Measurements from ENCODE around the gene TNFRSF19.
A peak's percentile ranks its signal among the peaks of the same experiment; 100 is the strongest.

Gene TNFRSF19

GRCh38 chr13:23667750-23668149 is 97.5 kb downstream of the TNFRSF19 start:
- H3K4me3 ChIP-seq (ENCODE audit: insufficient read depth in 1 of 2, low read depth in 1 of 2, low read length in 2 of 2) = no peak overlapping the region
- no peak overlapping the region for H3K18ac ChIP-seq (ENCODE audit: low read depth in 1 of 2, low read length in 2 of 2)
- no peak overlapping the region for H3K27ac ChIP-seq (ENCODE audit: low read length, poor library complexity, severe bottlenecking)
- peaks cover 0 to 13% of the 10 kb centered on the region in 2 experiments for H3K36me3 ChIP-seq (ENCODE audit: control insufficient read depth in 1 of 2, insufficient read depth in 2 of 2, low read depth in 1 of 2, low read length in 2 of 2)
- no peak overlapping the region for H3K23ac ChIP-seq (ENCODE audit: low read length in 2 of 2)
- no peak overlapping the region for H2BK12ac ChIP-seq (ENCODE audit: low read length in 2 of 2)
- no peak overlapping the region for H3K14ac ChIP-seq (ENCODE audit: low read length in 2 of 2)
- H2BK5ac ChIP-seq (ENCODE audit: low read depth, low read length, poor library complexity, severe bottlenecking) = no peak overlapping the region
- no peaks in the 10 kb centered on the region for H3K4me1 ChIP-seq (ENCODE audit: control insufficient read depth, insufficient read depth, low read depth, low read length)
- WGBS = 97% methylated on average over 5 of the region's 6 CpGs
- H3K9ac ChIP-seq (ENCODE audit: low read length) = no peak overlapping the region
- no peak overlapping the region for H4K8ac ChIP-seq (ENCODE audit: low read length)
- H3K27me3 ChIP-seq (ENCODE audit: control insufficient read depth in 1 of 2, insufficient read depth in 1 of 2, low read length in 2 of 2) = no peaks in the 10 kb centered on the region
- no peaks in the 10 kb centered on the region for H3K9me3 ChIP-seq (ENCODE audit: control insufficient read depth, low read length)
- no peaks in the 10 kb centered on the region for H3K79me1 ChIP-seq (replicated peaks; ENCODE audit: low read length, poor library complexity, severe bottlenecking)
- no peak overlapping the region for H2AK5ac ChIP-seq (ENCODE audit: low read length, severe bottlenecking)
- no peak overlapping the region for H2BK120ac ChIP-seq (ENCODE audit: low read depth, low read length)
- H3K4ac ChIP-seq (ENCODE audit: low read depth in 1 of 2, low read length in 2 of 2) = no peak overlapping the region
- no peak for DNase-seq
- H3K4me2 ChIP-seq (ENCODE audit: low read length, poor library complexity, severe bottlenecking) = no peak overlapping the region
- H4K91ac ChIP-seq (ENCODE audit: low read length) = no peak overlapping the region
- H2BK15ac ChIP-seq (ENCODE audit: low read depth, poor library complexity, severe bottlenecking) = no peak overlapping the region
- H2AFZ ChIP-seq (ENCODE audit: low read depth, low read length) = no peak overlapping the region

DNA sequence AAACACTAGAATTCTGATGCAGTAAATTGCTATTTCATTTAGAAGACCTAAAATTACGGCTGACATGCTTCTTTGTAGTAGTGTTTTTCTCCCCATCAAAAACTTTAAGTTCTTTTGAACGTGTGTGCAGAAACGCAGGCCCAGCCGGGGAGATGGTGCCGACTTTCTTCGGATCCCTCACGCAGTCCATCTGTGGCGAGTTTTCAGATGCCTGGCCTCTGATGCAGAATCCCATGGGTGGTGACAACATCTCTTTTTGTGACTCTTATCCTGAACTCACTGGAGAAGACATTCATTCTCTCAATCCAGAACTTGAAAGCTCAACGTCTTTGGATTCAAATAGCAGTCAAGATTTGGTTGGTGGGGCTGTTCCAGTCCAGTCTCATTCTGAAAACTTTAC is 98.3 kb downstream of the TNFRSF19 start:
- peak overlapping the region; percentile 31 for H3K9ac ChIP-seq (ENCODE audit: low read length)
- H3K9me3 ChIP-seq (ENCODE audit: control insufficient read depth, low read length) = no peaks in the 10 kb centered on the region
- H3K36me3 ChIP-seq (ENCODE audit: control insufficient read depth in 1 of 2, insufficient read depth in 2 of 2, low read depth in 1 of 2, low read length in 2 of 2) = peaks cover 0 to 13% of the 10 kb centered on the region in 2 experiments
- no peak overlapping the region for H4K8ac ChIP-seq (ENCODE audit: low read length)
- H2AFZ ChIP-seq (ENCODE audit: low read depth, low read length) = no peak overlapping the region
- H3K4me3 ChIP-seq (ENCODE audit: insufficient read depth in 1 of 2, low read depth in 1 of 2, low read length in 2 of 2) = no peak overlapping the region
- no peak overlapping the region for H3K18ac ChIP-seq (ENCODE audit: low read depth in 1 of 2, low read length in 2 of 2)
- no peak overlapping the region for H2BK120ac ChIP-seq (ENCODE audit: low read depth, low read length)
- no peak overlapping the region for H3K23ac ChIP-seq (ENCODE audit: low read length in 2 of 2)
- no peak overlapping the region for H3K4me2 ChIP-seq (ENCODE audit: low read length, poor library complexity, severe bottlenecking)
- H2AK5ac ChIP-seq (ENCODE audit: low read length, severe bottlenecking) = no peak overlapping the region
- no peak overlapping the region for H4K91ac ChIP-seq (ENCODE audit: low read length)
- no peaks in the 10 kb centered on the region for H3K27me3 ChIP-seq (ENCODE audit: control insufficient read depth in 1 of 2, insufficient read depth in 1 of 2, low read length in 2 of 2)
- H3K4me1 ChIP-seq (ENCODE audit: control insufficient read depth, insufficient read depth, low read depth, low read length) = peaks cover 1% of the 10 kb centered on the region
- no peak overlapping the region for H2BK5ac ChIP-seq (ENCODE audit: low read depth, low read length, poor library complexity, severe bottlenecking)
- no peak overlapping the region for H2BK12ac ChIP-seq (ENCODE audit: low read length in 2 of 2)
- H3K79me1 ChIP-seq (replicated peaks; ENCODE audit: low read length, poor library complexity, severe bottlenecking) = no peaks in the 10 kb centered on the region
- H3K4ac ChIP-seq (ENCODE audit: low read depth in 1 of 2, low read length in 2 of 2) = no peak overlapping the region
- no peak overlapping the region for H3K27ac ChIP-seq (ENCODE audit: low read length, poor library complexity, severe bottlenecking)
- no peak overlapping the region for H3K14ac ChIP-seq (ENCODE audit: low read length in 2 of 2)
- 93% methylated on average over 9 of the region's 9 CpGs for WGBS
- H2BK15ac ChIP-seq (ENCODE audit: low read depth, poor library complexity, severe bottlenecking) = no peak overlapping the region
- DNase-seq = no peak

DNA sequence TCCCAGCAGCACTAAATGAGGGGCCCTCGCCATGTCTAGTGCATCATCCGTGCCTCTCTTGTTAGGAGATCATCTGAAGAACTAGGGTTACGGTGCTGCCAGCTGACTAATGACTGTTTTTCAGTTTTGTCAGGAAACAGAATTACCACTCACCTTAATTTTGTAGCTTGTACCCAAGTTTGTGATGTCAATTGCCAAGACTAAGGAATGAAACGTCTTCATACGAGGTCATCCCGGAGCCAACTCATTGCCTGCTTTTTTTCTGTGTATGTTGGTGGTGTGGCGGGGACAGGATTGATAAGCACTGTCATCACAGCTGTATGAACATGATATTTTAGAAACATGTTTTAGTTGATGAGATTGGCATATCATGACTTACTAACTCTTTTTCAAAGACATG is 100.6 kb downstream of the TNFRSF19 start:
- Histone ChIP-seq H3K4ac (ENCODE audit: low read depth in 1 of 2, low read length in 2 of 2) (no peak overlapping the region), H2BK5ac (ENCODE audit: low read depth, low read length, poor library complexity, severe bottlenecking) (no peak overlapping the region), H3K79me1 (replicated peaks; ENCODE audit: low read length, poor library complexity, severe bottlenecking) (no peaks in the 10 kb centered on the region), H3K14ac (ENCODE audit: low read length in 2 of 2) (no peak overlapping the region), H3K18ac (ENCODE audit: low read depth in 1 of 2, low read length in 2 of 2) (no peak overlapping the region), H3K4me3 (ENCODE audit: insufficient read depth in 1 of 2, low read depth in 1 of 2, low read length in 2 of 2) (no peak overlapping the region), H2BK15ac (ENCODE audit: low read depth, poor library complexity, severe bottlenecking) (no peak overlapping the region), H3K36me3 (ENCODE audit: control insufficient read depth in 1 of 2, insufficient read depth in 2 of 2, low read depth in 1 of 2, low read length in 2 of 2) (peaks cover 0 to 13% of the 10 kb centered on the region in 2 experiments), H4K8ac (ENCODE audit: low read length) (no peak overlapping the region), H3K4me1 (ENCODE audit: control insufficient read depth, insufficient read depth, low read depth, low read length) (peaks cover 2% of the 10 kb centered on the region), H2BK120ac (ENCODE audit: low read depth, low read length) (no peak overlapping the region), H3K23ac (ENCODE audit: low read length in 2 of 2) (no peak overlapping the region), H2AFZ (ENCODE audit: low read depth, low read length) (no peak overlapping the region), H2AK5ac (ENCODE audit: low read length, severe bottlenecking) (no peak overlapping the region), H2BK12ac (ENCODE audit: low read length in 2 of 2) (no peak overlapping the region), H3K9me3 (ENCODE audit: control insufficient read depth, low read length) (no peaks in the 10 kb centered on the region), H4K91ac (ENCODE audit: low read length) (no peak overlapping the region), H3K27ac (ENCODE audit: low read length, poor library complexity, severe bottlenecking) (no peak overlapping the region), H3K9ac (ENCODE audit: low read length) (no peak overlapping the region), H3K27me3 (ENCODE audit: control insufficient read depth in 1 of 2, insufficient read depth in 1 of 2, low read length in 2 of 2) (no peaks in the 10 kb centered on the region), H3K4me2 (ENCODE audit: low read length, poor library complexity, severe bottlenecking) (no peak overlapping the region)
- WGBS = 78% methylated on average over 6 of the region's 7 CpGs
- no peak for DNase-seq

- no peak overlapping the region for H2AK5ac ChIP-seq (ENCODE audit: low read length, severe bottlenecking)
- H2BK12ac ChIP-seq (ENCODE audit: low read length in 2 of 2) = no peak overlapping the region
- H2BK120ac ChIP-seq (ENCODE audit: low read depth, low read length) = no peak overlapping the region
- H4K91ac ChIP-seq (ENCODE audit: low read length) = no peak overlapping the region
- H2AFZ ChIP-seq (ENCODE audit: low read depth, low read length) = no peak overlapping the region
- H3K14ac ChIP-seq (ENCODE audit: low read length in 2 of 2) = no peak overlapping the region
- H3K4me2 ChIP-seq (ENCODE audit: low read length, poor library complexity, severe bottlenecking) = no peak overlapping the region
- H2BK15ac ChIP-seq (ENCODE audit: low read depth, poor library complexity, severe bottlenecking) = no peak overlapping the region
- H3K4me3 ChIP-seq (ENCODE audit: insufficient read depth in 1 of 2, low read depth in 1 of 2, low read length in 2 of 2) = no peak overlapping the region
- H3K18ac ChIP-seq (ENCODE audit: low read depth in 1 of 2, low read length in 2 of 2) = no peak overlapping the region
- peaks cover 2% of the 10 kb centered on the region for H3K4me1 ChIP-seq (ENCODE audit: control insufficient read depth, insufficient read depth, low read depth, low read length)
- no peak for DNase-seq
- no peak overlapping the region for H3K27ac ChIP-seq (ENCODE audit: low read length, poor library complexity, severe bottlenecking)
- no peaks in the 10 kb centered on the region for H3K27me3 ChIP-seq (ENCODE audit: control insufficient read depth in 1 of 2, insufficient read depth in 1 of 2, low read length in 2 of 2)
- WGBS = 100% methylated on average over 1 of the region's 2 CpGs
- H3K79me1 ChIP-seq (replicated peaks; ENCODE audit: low read length, poor library complexity, severe bottlenecking) = no peaks in the 10 kb centered on the region
- H3K36me3 ChIP-seq (ENCODE audit: control insufficient read depth in 1 of 2, insufficient read depth in 2 of 2, low read depth in 1 of 2, low read length in 2 of 2) = peaks cover 0 to 13% of the 10 kb centered on the region in 2 experiments
- no peak overlapping the region for H2BK5ac ChIP-seq (ENCODE audit: low read depth, low read length, poor library complexity, severe bottlenecking)
- H3K9ac ChIP-seq (ENCODE audit: low read length) = peak overlapping the region; percentile 20
- H3K4ac ChIP-seq (ENCODE audit: low read depth in 1 of 2, low read length in 2 of 2) = no peak overlapping the region
- no peaks in the 10 kb centered on the region for H3K9me3 ChIP-seq (ENCODE audit: control insufficient read depth, low read length)
- H3K23ac ChIP-seq (ENCODE audit: low read length in 2 of 2) = no peak overlapping the region
- H4K8ac ChIP-seq (ENCODE audit: low read length) = no peak overlapping the region
These were observed 101.2 kb downstream of the TNFRSF19 start for GRCh38 chr13:23671377-23671776.

Measured in mesenchymal stem cell (in vitro differentiated cells and primary cell).